Bronchial epithelial cell (primary cell): ENCODE data around the gene HUNK. TPM values are rescaled to one million over a fixed set of nuclear protein-coding genes. Genes with fewer than 3 reads are reported as not detected.

ENCODE experiments used
- DNase-seq: peaks from one replicate; pipeline ENCODE4 v3.0.0-alpha.2; 2010; ENCODE audit warnings: low read depth
- FAIRE-seq: peaks from 2 replicates; lab custom pipeline; 2011; peaks lifted over from hg19 to GRCh38; lab: Jason Lieb, UNC
- H3K27me3 ChIP-seq: 2 replicates; pipeline ENCODE4 v1.5.1; 2011; ENCODE audit warnings: low read length; ENCODE audit not compliant: control insufficient read depth, insufficient read depth
- H3K36me3 ChIP-seq: 2 replicates; pipeline ENCODE4 v1.5.1; 2011; ENCODE audit warnings: low read length; ENCODE audit not compliant: control insufficient read depth, insufficient read depth
- H3K4me3 ChIP-seq: 2 replicates; pipeline ENCODE4 v1.5.1; 2011; ENCODE audit warnings: mild to moderate bottlenecking, low read depth, low read length, control low read depth
- CTCF ChIP-seq: IDR thresholded peaks from 2 replicates; pipeline ENCODE4 v1.5.1; 2011; ENCODE audit warnings: mild to moderate bottlenecking, moderate library complexity, low read length, control low read depth, inconsistent platforms; ENCODE audit not compliant: insufficient read depth, severe bottlenecking
- total RNA-seq: library from RNA; depleted of rRNA; stranded (reverse); fragments of >200 nt; gene quantifications from 2 replicates; pipeline ENCODE4 v1.2.1, GENCODE V29; 2014

HUNK gene
- total RNA-seq: under 0.01 TPM in 2 replicates

- peak within 1 kb of the TSS; percentile 36 for H3K4me3 ChIP-seq
- no peaks in the 10 kb centered on the region for H3K36me3 ChIP-seq
- peaks cover 12% of the 10 kb centered on the region for H3K27me3 ChIP-seq
- DNase-seq (no peak), FAIRE-seq (no peak)
- no peak for TF ChIP-seq CTCF
Observed at GRCh38 chr21:31872452-31873274, at the start of gene HUNK. Gene HUNK (plus strand): TSS chr21:31873020. CDS start chr21:31873675, 655 bp downstream.

GRCh38 chr21:31829736-31830472 lies 42.9 kb upstream of the HUNK start:
- no peak for TF ChIP-seq CTCF
- H3K36me3 ChIP-seq: no peaks in the 10 kb centered on the region
- DNase-seq: no peak
- no peak overlapping the region for H3K4me3 ChIP-seq
- no peaks in the 10 kb centered on the region for H3K27me3 ChIP-seq
- FAIRE-seq: no peak

GRCh38 chr21:31830701-31831100 lies 42.1 kb upstream of the HUNK start:
- FAIRE-seq (no peak), DNase-seq (no peak)
- Histone ChIP-seq H3K36me3 (no peaks in the 10 kb centered on the region), H3K27me3 (no peaks in the 10 kb centered on the region), H3K4me3 (no peak overlapping the region)
- no peak for TF ChIP-seq CTCF

- no peak overlapping the region for H3K4me3 ChIP-seq
- FAIRE-seq (no peak), DNase-seq (no peak)
- no peak for TF ChIP-seq CTCF
- H3K27me3 ChIP-seq: no peaks in the 10 kb centered on the region
- H3K36me3 ChIP-seq: no peaks in the 10 kb centered on the region
Observed at GRCh38 chr21:31837041-31837440, 35.8 kb upstream of the HUNK start.

GRCh38 chr21:31837618-31838390 lies 35.0 kb upstream of the HUNK start:
- FAIRE-seq (no peak), DNase-seq (no peak)
- H3K27me3 ChIP-seq: no peaks in the 10 kb centered on the region
- H3K36me3 ChIP-seq: no peaks in the 10 kb centered on the region
- no peak overlapping the region for H3K4me3 ChIP-seq
- TF ChIP-seq CTCF: no peak
